SK-N-SH (cell line): Measurements from ENCODE around the gene PCK2. TPM values are rescaled to one million over a fixed set of nuclear protein-coding genes. Genes with fewer than 3 reads are reported as not detected.

Experiments
- CTCF ChIA-PET: fragments of 300-600, 350-600 bp; formaldehyde crosslinking; extraction: SDS; loops from one replicate; lab custom pipeline; 2021; lab: Yijun Ruan, JAX
- POLR2A ChIA-PET: fragments of 350-600 bp; sonication (Branson Sonifier 250); formaldehyde crosslinking; extraction: SDS; loops from one replicate; lab custom pipeline; 2020; ENCODE audit warnings: antibody characterized with exemption, inconsistent platforms; lab: Yijun Ruan, JAX
- DNase-seq: peaks from one replicate; pipeline ENCODE4 v3.0.0; 2012
- H2AFZ ChIP-seq: fragments of 200-600 bp; sonication (generic); 2 replicates; pipeline ENCODE4 v1.8.1; 2016; ENCODE audit warnings: antibody characterized with exemption, mild to moderate bottlenecking, low read depth
- H3F3A ChIP-seq: fragments of 200-600 bp; sonication (generic); replicated peaks from 2 replicates; pipeline ENCODE3; 2016; ENCODE audit warnings: antibody characterized with exemption, mild to moderate bottlenecking; ENCODE audit not compliant: insufficient read depth
- H3K27ac ChIP-seq, 2 experiments: fragments of 200-500 bp in 1 of 2; fragments of 200-600 bp in 1 of 2; sonication (Bioruptor generic) in 1 of 2; sonication (generic), shearing (Covaris generic) in 1 of 2; 2 replicates each; pipeline versions ENCODE4 v1.5.1 to v1.6.1; 2014 to 2016; ENCODE audit warnings: low read depth in 2 of 2, inconsistent platforms in 1 of 2, low read length in 1 of 2, mild to moderate bottlenecking in 1 of 2, mixed read lengths in 1 of 2
- H3K27me3 ChIP-seq: fragments of 200-600 bp; sonication (generic), shearing (Covaris generic); 2 replicates; pipeline ENCODE4 v1.6.1; 2016; ENCODE audit warnings: mixed run types; ENCODE audit not compliant: insufficient read depth
- H3K36me3 ChIP-seq, 2 experiments: fragments of 200-500 bp in 1 of 2; fragments of 200-600 bp in 1 of 2; sonication (Bioruptor generic) in 1 of 2; sonication (generic) in 1 of 2; replicated peaks in 1 of 2; 2 replicates each; pipeline versions ENCODE3 to v1.5.1; 2014 to 2016; ENCODE audit warnings: low read length in 1 of 2, mild to moderate bottlenecking in 1 of 2; ENCODE audit not compliant: insufficient read depth in 2 of 2, control insufficient read depth in 1 of 2
- H3K4me1 ChIP-seq, 2 experiments: fragments of 200-500 bp in 1 of 2; fragments of 200-600 bp in 1 of 2; sonication (Bioruptor generic) in 1 of 2; sonication (generic), shearing (Covaris generic) in 1 of 2; 2 replicates each; pipeline versions ENCODE4 v1.5.1 to v1.6.1; 2014 to 2016; ENCODE audit warnings: low read depth in 1 of 2, low read length in 1 of 2, mixed run types in 1 of 2; ENCODE audit not compliant: insufficient read depth in 2 of 2, control insufficient read depth in 1 of 2
- H3K4me2 ChIP-seq: fragments of 200-600 bp; sonication (generic), shearing (Covaris generic); 2 replicates; pipeline ENCODE4 v1.6.1; 2017; ENCODE audit warnings: mixed run types
- H3K4me3 ChIP-seq, 2 experiments: fragments of 200-500 bp in 1 of 2; fragments of 200-600 bp in 1 of 2; sonication (Bioruptor generic) in 1 of 2; sonication (generic), shearing (Covaris generic) in 1 of 2; 2 replicates each; pipeline versions ENCODE4 v1.5.1 to v1.8.1; 2014 to 2016; ENCODE audit warnings: low read depth in 2 of 2, inconsistent platforms in 1 of 2, low read length in 1 of 2, mild to moderate bottlenecking in 1 of 2, mixed read lengths in 1 of 2, moderate library complexity in 1 of 2
- H3K79me2 ChIP-seq: fragments of 200-600 bp; sonication (generic); 2 replicates; pipeline ENCODE4 v1.8.1; 2017; ENCODE audit warnings: mild to moderate bottlenecking; ENCODE audit not compliant: insufficient read depth
- H3K9ac ChIP-seq: fragments of 200-600 bp; sonication (generic); 2 replicates; pipeline ENCODE4 v1.6.1; 2017; ENCODE audit warnings: mixed run types
- H3K9me2 ChIP-seq: fragments of 200-600 bp; sonication (generic); 2 replicates; pipeline ENCODE4 v1.6.1; 2017; ENCODE audit warnings: mixed run types
- H3K9me3 ChIP-seq: fragments of 200-600 bp; sonication (generic); 2 replicates; pipeline ENCODE4 v1.6.1; 2017; ENCODE audit warnings: mixed run types, mild to moderate bottlenecking, moderate library complexity
- H4K20me1 ChIP-seq: fragments of 200-600 bp; sonication (generic); 2 replicates; pipeline ENCODE4 v1.6.1; 2017; ENCODE audit warnings: mild to moderate bottlenecking, mixed run types; ENCODE audit not compliant: insufficient read depth
- ELF1 ChIP-seq: IDR thresholded peaks from 2 replicates; pipeline ENCODE4 v1.4.0; 2012
- EZH2phosphoT487 ChIP-seq: fragments of 200-600 bp; sonication (generic); IDR thresholded peaks from 2 replicates; pipeline ENCODE4 v1.6.1; 2017; ENCODE audit warnings: low read depth, mixed run types, mild to moderate bottlenecking, antibody characterized with exemption, moderate library complexity, borderline replicate concordance
- FOXJ3 ChIP-seq: sonication (generic); formaldehyde crosslinking; IDR thresholded peaks from 2 replicates; pipeline ENCODE4 v1.5.1; 2020; ENCODE audit warnings: mild to moderate bottlenecking, missing genetic modification reagents
- FOXM1 ChIP-seq: IDR thresholded peaks from 2 replicates; pipeline ENCODE4 v1.4.0; 2012; ENCODE audit warnings: low read depth, mild to moderate bottlenecking
- GATA2 ChIP-seq: sonication (generic); formaldehyde crosslinking; IDR thresholded peaks from 2 replicates; pipeline ENCODE4 v1.5.0; 2020; ENCODE audit warnings: mild to moderate bottlenecking, missing genetic modification reagents
- IRF3 ChIP-seq: fragments of 150-350 bp; IDR thresholded peaks from 2 replicates; pipeline ENCODE4 v1.6.1; 2016; ENCODE audit warnings: mild to moderate bottlenecking, low read depth, low read length
- MAX ChIP-seq: IDR thresholded peaks from 2 replicates; pipeline ENCODE4 v1.4.0; 2012; ENCODE audit warnings: low read depth
- MXI1 ChIP-seq: IDR thresholded peaks from 2 replicates; pipeline ENCODE4 v1.6.1; 2012; ENCODE audit warnings: mild to moderate bottlenecking, low read depth, low read length, improper control_type of control experiment
- RCOR1 ChIP-seq: fragments of 150-350 bp; IDR thresholded peaks from 2 replicates; pipeline ENCODE4 v1.6.1; 2017; ENCODE audit warnings: antibody characterized with exemption, low read length
- REST ChIP-seq: IDR thresholded peaks from 2 replicates; pipeline ENCODE4 v1.6.1; 2012; ENCODE audit warnings: mild to moderate bottlenecking, low read depth, low read length, moderate library complexity
- RXRA ChIP-seq: IDR thresholded peaks from 2 replicates; pipeline ENCODE4 v1.4.0; 2012; ENCODE audit warnings: low read depth, mild to moderate bottlenecking, borderline replicate concordance
- TAF1 ChIP-seq: IDR thresholded peaks from 2 replicates; pipeline ENCODE4 v1.6.1; 2012; ENCODE audit warnings: low read depth, mild to moderate bottlenecking, low read length, moderate library complexity, borderline replicate concordance
- TCF12 ChIP-seq: IDR thresholded peaks from 2 replicates; pipeline ENCODE4 v1.4.0; 2012
- TEAD4 ChIP-seq: IDR thresholded peaks from 2 replicates; pipeline ENCODE4 v1.4.0; 2012; ENCODE audit warnings: mild to moderate bottlenecking, borderline replicate concordance; ENCODE audit not compliant: insufficient read depth
- USF1 ChIP-seq: IDR thresholded peaks from 2 replicates; pipeline ENCODE4 v1.4.0; 2012; ENCODE audit warnings: low read depth, borderline replicate concordance
- ZBTB33 ChIP-seq: IDR thresholded peaks from 2 replicates; pipeline ENCODE4 v1.4.0; 2012; ENCODE audit warnings: low read depth, borderline replicate concordance
- WGBS: methylation state at CpG from one replicate; pipeline ENCODE4 v1.1.6; 2017; ENCODE audit warnings: low lambda C conversion rate; 5-methylcytosine and 5-hydroxymethylcytosine counted together
- polyA plus RNA-seq, 3 experiments: library from polyadenylated mRNA; depleted of rRNA; stranded (reverse); fragments of >200 nt; gene quantifications; 2 replicates each; pipeline ENCODE4 v1.2.3, GENCODE V29; 2012

The PCK2 gene
- polyA plus RNA-seq, 1 of the 3 experiments (the other 2 are of a cell fraction), result 16.6 TPM

- Histone ChIP-seq H3K4me2 (peak overlapping the region; percentile 82), H3K79me2 (peaks cover 33% of the 10 kb centered on the region), H3K36me3 (peaks cover 21 to 24% of the 10 kb centered on the region in 2 experiments), H3K4me3 (peak overlapping the region; percentile 82 to 91), H3K9me2 (no peaks in the 10 kb centered on the region), H3F3A (peaks cover 10% of the 10 kb centered on the region), H4K20me1 (no peaks in the 10 kb centered on the region), H3K9ac (peak overlapping the region; percentile 94), H2AFZ (no peak overlapping the region), H3K27me3 (no peaks in the 10 kb centered on the region), H3K27ac (peak overlapping the region in 1 of 2 experiments; percentile 64; a peak in 1 of 4 replicates), H3K4me1 (peaks cover 6 to 31% of the 10 kb centered on the region in 2 experiments; a peak in 3 of 4 replicates), H3K9me3 (no peaks in the 10 kb centered on the region)
- DNase-seq, result no peak
- WGBS, result 49% methylated on average over 13 of the region's 13 CpGs
- ChIA-PET CTCF (interaction anchor here (0.7 to 4.7 kb wide), 6 partner anchors 11 to 46 kb away, joined by 3 to 22 read pairs (median 4); partner anchors contain the start of genes DCAF11, IRF9, NRL and PCK2), POLR2A (interaction anchor here (0.6 to 3.0 kb wide), 7 partner anchors 8 to 1261 kb away, joined by 3 to 21 read pairs (median 5); partner anchors contain the start of genes DCAF11, IRF9, NRL and PSME2)
- TF ChIP-seq FOXM1, result no peak
- no peak for TF ChIP-seq TEAD4
- TF ChIP-seq MAX, result no peak
- no peak for TF ChIP-seq GATA2 (CRISPR knock-in tag)
- TF ChIP-seq ZBTB33, result no peak
- no peak for TF ChIP-seq TCF12
- no peak for TF ChIP-seq EZH2phosphoT487
- no peak for TF ChIP-seq RCOR1
- TF ChIP-seq USF1, result no peak
- TF ChIP-seq TAF1, result no peak
- no peak for TF ChIP-seq REST
- no peak for TF ChIP-seq RXRA
- no peak for TF ChIP-seq ELF1
- TF ChIP-seq IRF3, result no peak
- TF ChIP-seq MXI1, result no peak
- TF ChIP-seq FOXJ3, result no peak
Observed at GRCh38 chr14:24136684-24137528, 42.8 kb downstream of the PCK2 start.
